OCI-LY1 (cell line): ENCODE data around the gene SERPINA4.

ENCODE experiments used
- CTCF ChIP-seq: fragments of 200-600 bp; sonication (generic), shearing (Covaris generic); IDR thresholded peaks from 2 replicates; pipeline ENCODE4 v1.5.1; 2017; ENCODE audit warnings: mild to moderate bottlenecking, antibody characterized with exemption, low read length, moderate library complexity, mixed read lengths
- EZH2 ChIP-seq: fragments of 200-600 bp; sonication (generic), shearing (Covaris generic); IDR thresholded peaks from 2 replicates; pipeline ENCODE4 v1.8.0; 2017; ENCODE audit warnings: borderline replicate concordance, mixed run types, mild to moderate bottlenecking, antibody characterized with exemption, low read length, moderate library complexity, mixed read lengths

GRCh38 chr14:94619297-94619696, 58.1 kb downstream of the SERPINA4 start:
- TF ChIP-seq CTCF, result no peak
- no peak for TF ChIP-seq EZH2
